C4-2B (cell line): ENCODE results near the gene ECT2L.

Experiments
- ZFX ChIP-seq: fragments of 450-650 bp; IDR thresholded peaks from 2 replicates; pipeline ENCODE4 v1.6.1; 2017
- TF ChIP-seq, protein P1 (sequence below): fragments of 450-650 bp; conservative IDR thresholded peaks from 2 replicates; pipeline ENCODE4 v1.5.1; 2017; ENCODE audit warnings: mild to moderate bottlenecking

- TF ChIP-seq, protein P1, sequence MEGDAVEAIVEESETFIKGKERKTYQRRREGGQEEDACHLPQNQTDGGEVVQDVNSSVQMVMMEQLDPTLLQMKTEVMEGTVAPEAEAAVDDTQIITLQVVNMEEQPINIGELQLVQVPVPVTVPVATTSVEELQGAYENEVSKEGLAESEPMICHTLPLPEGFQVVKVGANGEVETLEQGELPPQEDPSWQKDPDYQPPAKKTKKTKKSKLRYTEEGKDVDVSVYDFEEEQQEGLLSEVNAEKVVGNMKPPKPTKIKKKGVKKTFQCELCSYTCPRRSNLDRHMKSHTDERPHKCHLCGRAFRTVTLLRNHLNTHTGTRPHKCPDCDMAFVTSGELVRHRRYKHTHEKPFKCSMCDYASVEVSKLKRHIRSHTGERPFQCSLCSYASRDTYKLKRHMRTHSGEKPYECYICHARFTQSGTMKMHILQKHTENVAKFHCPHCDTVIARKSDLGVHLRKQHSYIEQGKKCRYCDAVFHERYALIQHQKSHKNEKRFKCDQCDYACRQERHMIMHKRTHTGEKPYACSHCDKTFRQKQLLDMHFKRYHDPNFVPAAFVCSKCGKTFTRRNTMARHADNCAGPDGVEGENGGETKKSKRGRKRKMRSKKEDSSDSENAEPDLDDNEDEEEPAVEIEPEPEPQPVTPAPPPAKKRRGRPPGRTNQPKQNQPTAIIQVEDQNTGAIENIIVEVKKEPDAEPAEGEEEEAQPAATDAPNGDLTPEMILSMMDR, result no peak
- TF ChIP-seq ZFX, result no peak
Observed at GRCh38 chr6:138796771-138797170, 884 bp downstream of the ECT2L start.
